HCT116 (cell line): Measurements from ENCODE around the gene GLDC. TPM values are rescaled to one million over a fixed set of nuclear protein-coding genes. Genes with fewer than 3 reads are reported as not detected.

Experiments used
- ATAC-seq: fragments of 200-7000 bp; cut with Tn5 transposase; 2 replicates; pipeline ENCODE4 v1.9.1; 2020; ENCODE audit warnings: mild to moderate bottlenecking, moderate library complexity
- BruUV-seq: library from RNA; stranded (reverse); fragments of 400-500 nt; replicated peaks from 2 replicates; lab custom pipeline; 2021; lab: Mats Ljungman, UMichigan
- CTCF ChIA-PET: fragments of 300-600 bp; sonication (Branson Sonifier 250); formaldehyde crosslinking; loops from one replicate; lab custom pipeline; 2021; ENCODE audit warnings: antibody characterized with exemption; lab: Charles Lee
- POLR2A ChIA-PET: fragments of 300-600, 350-600 bp; sonication (Branson Sonifier 250); formaldehyde crosslinking; loops from one replicate; lab custom pipeline; 2021; ENCODE audit warnings: antibody characterized with exemption; lab: Charles Lee
- RAD21 ChIA-PET, 2 experiments: fragments of 300-600 bp; sonication (Branson Sonifier 250); formaldehyde crosslinking; loops; one replicate each; lab custom pipeline; 2023; ENCODE audit warnings: low total read pairs in 2 of 2; ENCODE audit not compliant: uncharacterized antibody in 2 of 2, unreplicated experiment in 2 of 2, low non-redundant PET in 1 of 2; lab: Charles Lee
- DNase-seq: peaks from one replicate; pipeline ENCODE4 v3.0.0-alpha.2; 2010; ENCODE audit warnings: low read depth, low spot score
- H2AFZ ChIP-seq: fragments of 200-600 bp; shearing (Covaris generic), sonication (generic); 2 replicates; pipeline ENCODE4 v1.6.1; 2017; ENCODE audit warnings: low read depth, mixed run types, mixed read lengths, antibody characterized with exemption, low read length; ENCODE audit not compliant: poor library complexity, severe bottlenecking
- H3K27ac ChIP-seq: 2 replicates; pipeline ENCODE4 v1.5.1; 2012; ENCODE audit warnings: low read depth, low read length
- H3K27me3 ChIP-seq: fragments of 200-600 bp; sonication (generic); 2 replicates; pipeline ENCODE4 v1.6.1; 2016; ENCODE audit warnings: mixed run types, low read length, mixed read lengths; ENCODE audit not compliant: insufficient read depth
- H3K36me3 ChIP-seq, 2 experiments: fragments of 200-500 bp in 1 of 2; fragments of 200-600 bp in 1 of 2; sonication (Bioruptor generic) in 1 of 2; sonication (generic) in 1 of 2; 2 replicates each; pipeline versions ENCODE4 v1.5.1 to v1.6.1; 2014 to 2016; ENCODE audit warnings: low read length in 2 of 2, inconsistent platforms in 1 of 2, mixed read lengths in 1 of 2, mixed run types in 1 of 2; ENCODE audit not compliant: insufficient read depth in 2 of 2, control insufficient read depth in 1 of 2
- H3K4me1 ChIP-seq, 2 experiments: fragments of 200-600 bp in 1 of 2; sonication (generic) in 1 of 2; 2 replicates each; pipeline versions ENCODE4 v1.5.1 to v1.6.1; 2012 to 2017; ENCODE audit warnings: low read length in 2 of 2, inconsistent platforms in 1 of 2, mild to moderate bottlenecking in 1 of 2, mixed read lengths in 1 of 2, mixed run types in 1 of 2, moderate library complexity in 1 of 2; ENCODE audit not compliant: insufficient read depth in 2 of 2, control insufficient read depth in 1 of 2
- H3K4me2 ChIP-seq: fragments of 200-600 bp; sonication (generic); 2 replicates; pipeline ENCODE4 v1.6.1; 2017; ENCODE audit warnings: mixed run types, low read length, mixed read lengths
- H3K4me3 ChIP-seq, 2 experiments: fragments of 200-600 bp in 1 of 2; sonication (generic) in 1 of 2; replicated peaks in 1 of 2; 2 replicates each; pipeline ENCODE4 v1.5.1; 2011 to 2016; ENCODE audit warnings: low read length in 2 of 2, control low read depth in 1 of 2, low read depth in 1 of 2, mild to moderate bottlenecking in 1 of 2, mixed read lengths in 1 of 2, mixed run types in 1 of 2
- H3K79me2 ChIP-seq: fragments of 200-600 bp; sonication (generic); 2 replicates; pipeline ENCODE4 v1.6.1; 2017; ENCODE audit warnings: mild to moderate bottlenecking, mixed run types, low read length, moderate library complexity, mixed read lengths; ENCODE audit not compliant: insufficient read depth
- H3K9ac ChIP-seq: fragments of 200-600 bp; sonication (generic); 2 replicates; pipeline ENCODE4 v1.6.1; 2016; ENCODE audit warnings: low read length, mixed read lengths
- H3K9me2 ChIP-seq: fragments of 200-600 bp; sonication (generic), shearing (Covaris generic); 2 replicates; pipeline ENCODE4 v1.6.1; 2017; ENCODE audit warnings: mixed run types, mild to moderate bottlenecking, moderate library complexity; ENCODE audit not compliant: insufficient read depth
- H3K9me3 ChIP-seq, 2 experiments: fragments of 200-500 bp in 1 of 2; fragments of 200-600 bp in 1 of 2; sonication (Bioruptor generic) in 1 of 2; sonication (generic) in 1 of 2; 2 replicates each; pipeline ENCODE4 v1.6.1; 2014 to 2017; ENCODE audit warnings: low read length in 2 of 2, mixed read lengths in 2 of 2, inconsistent platforms in 1 of 2, low read depth in 1 of 2, mild to moderate bottlenecking in 1 of 2, mixed run types in 1 of 2, moderate library complexity in 1 of 2; ENCODE audit not compliant: control insufficient read depth in 1 of 2, insufficient read depth in 1 of 2
- H4K20me1 ChIP-seq: fragments of 200-600 bp; sonication (generic), shearing (Covaris generic); 2 replicates; pipeline ENCODE4 v1.6.1; 2017; ENCODE audit warnings: mixed run types, mild to moderate bottlenecking, moderate library complexity; ENCODE audit not compliant: insufficient read depth
- CBX3 ChIP-seq: IDR thresholded peaks from 2 replicates; pipeline ENCODE4 v1.6.1; 2012; ENCODE audit warnings: low read depth
- EGR1 ChIP-seq: IDR thresholded peaks from 2 replicates; pipeline ENCODE4 v1.6.1; 2012; ENCODE audit warnings: low read depth
- ELF1 ChIP-seq: IDR thresholded peaks from 2 replicates; pipeline ENCODE4 v1.6.1; 2012; ENCODE audit warnings: low read depth, borderline replicate concordance
- EZH2 ChIP-seq: fragments of 200-600 bp; sonication (generic); IDR thresholded peaks from 2 replicates; pipeline ENCODE4 v1.6.1; 2017; ENCODE audit warnings: antibody characterized with exemption, mixed run types
- EZH2phosphoT487 ChIP-seq: fragments of 200-600 bp; IDR thresholded peaks from 2 replicates; pipeline ENCODE4 v1.6.1; 2018; ENCODE audit warnings: antibody characterized with exemption, borderline replicate concordance
- JUND ChIP-seq: IDR thresholded peaks from 2 replicates; pipeline ENCODE4 v1.6.1; 2012
- POLR2A ChIP-seq: IDR thresholded peaks from 2 replicates; pipeline ENCODE4 v1.7.0; 2011; ENCODE audit warnings: borderline replicate concordance; ENCODE audit not compliant: insufficient read depth, insufficient read length; ENCODE audit errors: extremely low read depth
- POLR2AphosphoS5 ChIP-seq: IDR thresholded peaks from 2 replicates; pipeline ENCODE4 v1.6.1; 2011; ENCODE audit warnings: mild to moderate bottlenecking, low read depth, low read length, moderate library complexity
- RAD21 ChIP-seq: IDR thresholded peaks from 2 replicates; pipeline ENCODE4 v1.6.1; 2012; ENCODE audit warnings: low read depth, mild to moderate bottlenecking
- SRF ChIP-seq: IDR thresholded peaks from 2 replicates; pipeline ENCODE4 v1.6.1; 2012; ENCODE audit warnings: low read depth
- YY1 ChIP-seq: IDR thresholded peaks from 2 replicates; pipeline ENCODE4 v1.6.1; 2011; ENCODE audit warnings: low read length, low read depth, moderate library complexity, mild to moderate bottlenecking; ENCODE audit not compliant: insufficient replicate concordance; ENCODE audit errors: extremely low read depth
- ZNF274 ChIP-seq: fragments of 200-500 bp; sonication (Bioruptor generic); IDR thresholded peaks from 2 replicates; pipeline ENCODE4 v1.6.1; 2014; ENCODE audit warnings: mild to moderate bottlenecking, low read depth, low read length, inconsistent platforms
- intact Hi-C: fragments of 100-400 bp; cut with micrococcal nuclease; formaldehyde crosslinking; loops from 2 replicates; pipeline ENCODE4 v1.10.0; 2022
- total RNA-seq: library from RNA; stranded (reverse); gene quantifications from one replicate; pipeline ENCODE4 v1.2.1, GENCODE V29; 2021; ENCODE audit not compliant: unreplicated experiment
- TF ChIP-seq, protein P1 (sequence below), 3 experiments: fragments of 200-600 bp in 1 of 3; sonication (generic) in 1 of 3; IDR thresholded peaks in 2 of 3; conservative IDR thresholded peaks in 1 of 3; 2 replicates each; pipeline ENCODE4 v1.5.1; 2012 to 2017; ENCODE audit warnings: low read depth in 2 of 3, low read length in 2 of 3, antibody characterized with exemption in 1 of 3, borderline replicate concordance in 1 of 3, control low read depth in 1 of 3, mild to moderate bottlenecking in 1 of 3, mixed read lengths in 1 of 3, mixed run types in 1 of 3, moderate library complexity in 1 of 3; ENCODE audit not compliant: insufficient read depth in 1 of 3
- TF ChIP-seq, protein P2 (sequence below): IDR thresholded peaks from 2 replicates; pipeline ENCODE4 v1.6.1; 2012

Gene GLDC
- total RNA-seq, 1 experiment from 2014 or later, result 4.9 TPM

DNA sequence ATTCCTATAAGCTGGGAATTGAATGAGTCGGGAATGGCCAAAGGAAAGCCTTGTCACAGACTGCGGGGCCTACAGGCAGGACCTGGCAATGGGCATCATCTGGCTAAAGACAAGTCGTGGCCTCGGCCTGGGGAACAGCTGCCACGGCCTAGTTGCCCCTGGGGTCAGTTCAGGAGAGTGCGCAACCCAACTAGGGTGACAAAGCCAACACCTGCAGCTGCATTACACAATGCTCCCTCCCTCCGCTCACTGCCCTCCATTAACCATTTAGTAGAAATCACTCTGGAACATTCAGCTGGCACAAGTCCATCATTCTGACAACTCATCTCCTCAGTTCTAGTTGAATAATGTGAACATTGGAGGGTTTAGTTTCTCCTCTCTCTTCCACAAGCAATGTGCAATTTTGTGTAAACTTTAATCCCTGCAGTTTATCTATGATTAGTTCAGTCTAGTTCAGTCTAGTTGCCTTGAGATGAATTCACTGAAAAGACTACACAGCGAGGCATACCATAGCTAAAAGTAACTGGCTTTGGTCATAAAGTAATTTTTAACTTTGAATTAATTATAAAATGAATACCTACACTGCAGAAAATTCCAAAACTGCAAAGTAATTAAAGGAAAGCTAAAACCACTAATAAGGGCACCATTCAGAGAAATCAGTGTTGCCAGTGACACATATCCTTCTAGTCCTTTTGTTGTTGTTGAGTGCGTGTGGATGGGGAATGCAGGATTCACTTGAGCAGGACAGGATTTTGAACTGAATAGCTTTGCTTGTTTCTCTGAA lies 5.1 kb downstream of the GLDC start:
- no peak overlapping the region for H3K4me2 ChIP-seq
- ChIA-PET CTCF (no interaction called here), RAD21 (no interaction called here), POLR2A (no interaction called here)
- no peak for TF ChIP-seq ZNF274
- TF ChIP-seq, protein P1, sequence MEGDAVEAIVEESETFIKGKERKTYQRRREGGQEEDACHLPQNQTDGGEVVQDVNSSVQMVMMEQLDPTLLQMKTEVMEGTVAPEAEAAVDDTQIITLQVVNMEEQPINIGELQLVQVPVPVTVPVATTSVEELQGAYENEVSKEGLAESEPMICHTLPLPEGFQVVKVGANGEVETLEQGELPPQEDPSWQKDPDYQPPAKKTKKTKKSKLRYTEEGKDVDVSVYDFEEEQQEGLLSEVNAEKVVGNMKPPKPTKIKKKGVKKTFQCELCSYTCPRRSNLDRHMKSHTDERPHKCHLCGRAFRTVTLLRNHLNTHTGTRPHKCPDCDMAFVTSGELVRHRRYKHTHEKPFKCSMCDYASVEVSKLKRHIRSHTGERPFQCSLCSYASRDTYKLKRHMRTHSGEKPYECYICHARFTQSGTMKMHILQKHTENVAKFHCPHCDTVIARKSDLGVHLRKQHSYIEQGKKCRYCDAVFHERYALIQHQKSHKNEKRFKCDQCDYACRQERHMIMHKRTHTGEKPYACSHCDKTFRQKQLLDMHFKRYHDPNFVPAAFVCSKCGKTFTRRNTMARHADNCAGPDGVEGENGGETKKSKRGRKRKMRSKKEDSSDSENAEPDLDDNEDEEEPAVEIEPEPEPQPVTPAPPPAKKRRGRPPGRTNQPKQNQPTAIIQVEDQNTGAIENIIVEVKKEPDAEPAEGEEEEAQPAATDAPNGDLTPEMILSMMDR (IDR thresholded peaks at IDR 0.05 in 2 of 3, conservative IDR thresholded peaks at IDR 0.05 in 1 of 3; ENCODE audit: borderline replicate concordance in 1 of 3, insufficient read depth in 1 of 3, low read depth in 2 of 3, low read length in 2 of 3), result no peak
- no peak for TF ChIP-seq YY1
- TF ChIP-seq EZH2phosphoT487, result no peak
- no peak for TF ChIP-seq ELF1
- TF ChIP-seq POLR2AphosphoS5, result no peak
- TF ChIP-seq EZH2, result no peak
- TF ChIP-seq JUND, result no peak
- no peak for TF ChIP-seq RAD21
- TF ChIP-seq EGR1, result no peak
- no peak for TF ChIP-seq SRF
- no peak for TF ChIP-seq CBX3
- TF ChIP-seq POLR2A, result no peak
- TF ChIP-seq, protein P2, sequence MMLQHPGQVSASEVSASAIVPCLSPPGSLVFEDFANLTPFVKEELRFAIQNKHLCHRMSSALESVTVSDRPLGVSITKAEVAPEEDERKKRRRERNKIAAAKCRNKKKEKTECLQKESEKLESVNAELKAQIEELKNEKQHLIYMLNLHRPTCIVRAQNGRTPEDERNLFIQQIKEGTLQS, result no peak
- H3K9me3 ChIP-seq, result no peaks in the 10 kb centered on the region
- H3K27ac ChIP-seq, result no peak overlapping the region
- no peaks in the 10 kb centered on the region; a peak in 1 of 4 replicates for H3K4me1 ChIP-seq
- no TSS peak for BruUV-seq
- H3K27me3 ChIP-seq, result no peaks in the 10 kb centered on the region
- no peak overlapping the region for H3K4me3 ChIP-seq
- ATAC-seq (no peak), DNase-seq (no peak)
- intact Hi-C loops, result no loop called here
- H3K9ac ChIP-seq, result no peak overlapping the region
- no peaks in the 10 kb centered on the region for H3K36me3 ChIP-seq
- no peaks in the 10 kb centered on the region for H3K79me2 ChIP-seq
- no peak overlapping the region for H2AFZ ChIP-seq
- no peaks in the 10 kb centered on the region for H4K20me1 ChIP-seq
- H3K9me2 ChIP-seq, result no peaks in the 10 kb centered on the region
